GM23248 (cell line): ENCODE results near the gene MUSK. TPM values are rescaled to one million over a fixed set of nuclear protein-coding genes. Genes with fewer than 3 reads are reported as not detected.

Experiments
- DNase-seq: peaks from one replicate; pipeline ENCODE4 v3.0.0-alpha.2; 2015
- H2AFZ ChIP-seq: fragments of 200-600 bp; sonication (generic); 2 replicates; pipeline ENCODE4 v1.6.1; 2016; ENCODE audit warnings: antibody characterized with exemption
- H3F3A ChIP-seq: fragments of 200-600 bp; sonication (generic); 2 replicates; pipeline ENCODE4 v1.6.1; 2016; ENCODE audit warnings: mild to moderate bottlenecking, antibody characterized with exemption, mixed run types; ENCODE audit not compliant: insufficient read depth
- H3K27ac ChIP-seq: fragments of 200-600 bp; sonication (generic); 2 replicates; pipeline ENCODE4 v1.5.1; 2016; ENCODE audit warnings: mild to moderate bottlenecking
- H3K27me3 ChIP-seq: fragments of 200-600 bp; sonication (generic); replicated peaks from 2 replicates; pipeline ENCODE4 v1.6.1; 2016; ENCODE audit warnings: mild to moderate bottlenecking; ENCODE audit not compliant: insufficient read depth
- H3K36me3 ChIP-seq: fragments of 200-600 bp; sonication (generic); 2 replicates; pipeline ENCODE4 v1.6.1; 2016; ENCODE audit warnings: low read depth, mild to moderate bottlenecking
- H3K4me1 ChIP-seq: fragments of 200-600 bp; sonication (generic); 2 replicates; pipeline ENCODE4 v1.6.1; 2016; ENCODE audit warnings: mild to moderate bottlenecking; ENCODE audit not compliant: insufficient read depth
- H3K4me2 ChIP-seq: fragments of 200-600 bp; sonication (generic); one replicate; pipeline ENCODE4 v1.6.1; 2016; ENCODE audit warnings: mild to moderate bottlenecking; ENCODE audit not compliant: unreplicated experiment
- H3K4me3 ChIP-seq: fragments of 200-600 bp; sonication (generic); 2 replicates; pipeline ENCODE4 v1.5.1; 2016; ENCODE audit warnings: mild to moderate bottlenecking
- H3K79me2 ChIP-seq: fragments of 200-600 bp; sonication (generic); 2 replicates; pipeline ENCODE4 v1.6.1; 2016; ENCODE audit warnings: mild to moderate bottlenecking; ENCODE audit not compliant: insufficient read depth
- H3K9ac ChIP-seq: fragments of 200-600 bp; sonication (generic); 2 replicates; pipeline ENCODE4 v1.6.1; 2016; ENCODE audit warnings: mild to moderate bottlenecking
- H3K9me2 ChIP-seq: fragments of 200-600 bp; sonication (generic); 2 replicates; pipeline ENCODE4 v1.6.1; 2016; ENCODE audit warnings: mixed run types, mild to moderate bottlenecking, moderate library complexity; ENCODE audit not compliant: insufficient read depth
- H3K9me3 ChIP-seq: fragments of 200-600 bp; sonication (generic); one replicate; pipeline ENCODE4 v1.6.1; 2017; ENCODE audit warnings: low read depth
- H4K20me1 ChIP-seq: fragments of 200-600 bp; sonication (generic); 2 replicates; pipeline ENCODE4 v1.6.0; 2016; ENCODE audit not compliant: insufficient read depth
- EZH2 ChIP-seq: fragments of 200-600 bp; sonication (generic); IDR thresholded peaks from 2 replicates; pipeline ENCODE4 v1.6.1; 2018; ENCODE audit warnings: antibody characterized with exemption, mild to moderate bottlenecking; ENCODE audit not compliant: insufficient read depth, poor library complexity, severe bottlenecking
- EZH2phosphoT487 ChIP-seq: fragments of 200-600 bp; sonication (generic); IDR thresholded peaks from 2 replicates; pipeline ENCODE4 v1.6.1; 2018; ENCODE audit warnings: antibody characterized with exemption, moderate library complexity, mild to moderate bottlenecking, low read depth; ENCODE audit not compliant: insufficient read depth
- WGBS, 2 experiments: methylation state at CpG; one replicate each; pipeline ENCODE4 v1.1.6; 2015 to 2017; ENCODE audit warnings: low lambda C conversion rate in 2 of 2, low coverage in 1 of 2; ENCODE audit errors: missing lambda C conversion rate in 2 of 2; 5-methylcytosine and 5-hydroxymethylcytosine counted together
- in situ Hi-C: fragments of 300-500 bp; cut with MboI; formaldehyde crosslinking; loops from 2 replicates; pipeline ENCODE4 v1.15.0; 2020
- polyA plus RNA-seq: library from polyadenylated mRNA; unstranded; fragments of >200 nt; fragmentation: Nextera tagmentation; extraction: Ambion mirVana; gene quantifications from 2 replicates; pipeline ENCODE4 v1.2.1, GENCODE V29; 2016
- total RNA-seq: library from RNA; depleted of rRNA; stranded (reverse); fragments of >200 nt; shearing (Covaris generic); gene quantifications from 2 replicates; pipeline ENCODE4 v1.2.3, GENCODE V29; 2014

Gene MUSK
- total and polyA plus RNA-seq, 2 experiments from 2014 or later, result not detected

DNA sequence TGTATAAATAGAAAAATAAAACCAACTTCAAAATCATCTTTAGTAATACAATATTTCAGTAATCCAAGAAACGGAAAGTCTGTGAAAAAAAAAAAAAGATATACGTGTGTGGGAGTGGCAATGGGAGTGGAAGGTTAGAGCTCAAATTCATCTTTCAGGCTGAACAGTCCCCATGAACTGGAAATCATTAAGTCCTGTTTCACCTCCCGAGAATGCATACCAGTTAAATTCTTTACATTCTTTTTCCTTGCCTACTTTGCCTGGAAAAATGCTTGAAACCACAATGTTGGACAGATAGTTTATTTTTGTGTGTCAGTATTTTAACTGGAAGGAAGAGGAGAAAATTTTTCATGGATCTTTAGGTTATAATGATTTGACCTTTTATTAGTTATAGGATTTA lies 166.8 kb downstream of the MUSK start:
- Histone ChIP-seq H3K27ac (peak overlapping the region; percentile 76), H3K79me2 (no peaks in the 10 kb centered on the region), H3K36me3 (no peaks in the 10 kb centered on the region), H3K27me3 (no peaks in the 10 kb centered on the region), H3K9me2 (no peaks in the 10 kb centered on the region), H3F3A (peaks cover 18% of the 10 kb centered on the region), H4K20me1 (no peaks in the 10 kb centered on the region), H3K9me3 (no peaks in the 10 kb centered on the region), H3K4me3 (peak overlapping the region; percentile 36), H3K4me1 (peaks cover 34% of the 10 kb centered on the region), H2AFZ (no peak overlapping the region), H3K9ac (no peak overlapping the region), H3K4me2 (peak overlapping the region; percentile 74)
- TF ChIP-seq EZH2phosphoT487 (no peak), EZH2 (no peak)
- DNase-seq, result peak; percentile 85
- WGBS, 2 experiments, result 2 to 4% methylated on average over 3 of the region's 3 CpGs
- in situ Hi-C loops, result no loop called here

DNA sequence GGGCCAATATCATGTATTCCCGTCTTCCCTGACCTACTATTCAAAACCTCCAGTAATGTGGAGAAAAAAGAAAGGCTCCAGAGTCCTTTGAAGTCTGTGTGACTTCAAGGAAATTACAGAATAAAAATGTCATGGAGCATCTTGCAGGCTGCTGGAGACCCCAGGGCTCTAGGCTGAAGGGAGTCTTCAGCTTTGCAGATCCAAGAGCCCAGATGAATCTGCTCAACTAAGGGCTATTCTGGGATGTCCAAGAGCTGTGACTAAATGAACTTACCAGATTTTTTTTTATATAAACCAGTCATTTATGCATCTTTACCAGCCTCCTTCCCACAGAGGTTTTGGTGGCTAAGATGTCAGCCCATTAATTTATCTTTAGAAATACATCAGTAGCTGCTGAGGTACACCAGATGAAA lies 167.3 kb downstream of the MUSK start:
- no peak overlapping the region for H3K9ac ChIP-seq
- peaks cover 34% of the 10 kb centered on the region for H3K4me1 ChIP-seq
- TF ChIP-seq EZH2phosphoT487 (no peak), EZH2 (no peak)
- 32 to 49% methylated on average over 1 of the region's 1 CpG for WGBS, 2 experiments
- no peaks in the 10 kb centered on the region for H3K9me3 ChIP-seq
- in situ Hi-C loops, result no loop called here
- peaks cover 18% of the 10 kb centered on the region for H3F3A ChIP-seq
- H3K9me2 ChIP-seq, result no peaks in the 10 kb centered on the region
- peak overlapping the region; percentile 74 for H3K4me2 ChIP-seq
- peak overlapping the region; percentile 76 for H3K27ac ChIP-seq
- H3K36me3 ChIP-seq, result no peaks in the 10 kb centered on the region
- H3K4me3 ChIP-seq, result peak overlapping the region; percentile 36
- no peaks in the 10 kb centered on the region for H3K79me2 ChIP-seq
- no peaks in the 10 kb centered on the region for H3K27me3 ChIP-seq
- H4K20me1 ChIP-seq, result no peaks in the 10 kb centered on the region
- peak; percentile 61 for DNase-seq
- no peak overlapping the region for H2AFZ ChIP-seq

DNA sequence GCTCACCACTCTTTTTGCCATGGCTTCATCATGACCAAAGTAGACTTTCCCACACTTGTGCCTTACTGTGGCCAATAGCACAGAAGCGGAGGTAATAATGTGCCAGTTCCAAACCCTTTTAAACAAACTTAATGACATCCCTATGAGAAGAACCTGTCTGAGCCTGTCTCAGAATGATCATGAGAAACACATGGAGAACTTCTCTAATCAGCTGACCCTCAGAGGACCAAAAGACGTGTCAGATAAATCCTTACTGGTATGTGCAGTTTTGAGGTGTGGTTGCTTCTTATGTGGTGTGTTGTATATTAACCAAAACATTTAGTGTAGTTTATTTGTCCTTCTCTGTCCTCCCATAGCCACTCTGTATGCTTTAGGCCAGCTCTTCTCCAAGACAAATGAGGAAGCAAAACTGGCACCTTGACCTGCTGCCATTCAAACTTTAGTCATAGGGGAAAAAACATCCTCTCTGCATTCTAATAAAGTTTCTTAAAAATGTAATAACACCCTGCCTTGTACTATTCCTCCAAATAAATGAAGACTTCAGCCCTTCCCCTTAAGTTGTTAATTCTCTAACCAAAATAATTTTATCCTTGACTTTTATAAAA lies 168.9 kb downstream of the MUSK start:
- in situ Hi-C loops, result no loop called here
- H3K9ac ChIP-seq, result no peak overlapping the region

DNA sequence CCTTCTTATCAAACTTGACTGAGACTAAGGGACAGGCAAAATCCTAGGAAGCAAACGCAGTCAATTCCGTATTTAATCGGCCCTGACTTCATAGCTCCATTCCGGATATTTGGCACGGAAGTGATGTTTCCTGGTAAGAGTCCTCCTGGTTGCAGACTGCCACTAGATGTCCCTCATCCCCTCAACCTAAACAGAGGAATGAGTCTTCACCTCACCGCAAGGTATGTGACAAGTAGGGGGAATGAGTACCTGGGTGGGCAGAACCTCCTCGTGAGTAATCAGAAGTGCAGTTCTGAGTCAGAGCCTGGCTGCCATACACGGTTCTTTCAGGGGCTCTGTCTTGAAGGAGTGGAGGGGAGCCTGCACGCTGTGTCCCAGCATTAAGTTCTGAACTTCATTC lies 173.6 kb downstream of the MUSK start:
- no peak overlapping the region for H3K4me2 ChIP-seq
- WGBS, 2 experiments, result 91 to 92% methylated on average over 9 of the region's 9 CpGs

More for the DNA sequence above, 168.9 kb downstream of the MUSK start:
- Histone ChIP-seq H3K4me1 (peaks cover 33% of the 10 kb centered on the region), H3K27me3 (no peaks in the 10 kb centered on the region), H2AFZ (no peak overlapping the region), H4K20me1 (no peaks in the 10 kb centered on the region), H3K4me3 (no peak overlapping the region), H3K36me3 (no peaks in the 10 kb centered on the region), H3K79me2 (no peaks in the 10 kb centered on the region), H3F3A (peaks cover 18% of the 10 kb centered on the region), H3K4me2 (no peak overlapping the region), H3K27ac (no peak overlapping the region), H3K9me2 (no peaks in the 10 kb centered on the region), H3K9me3 (no peaks in the 10 kb centered on the region)
- no peak for DNase-seq
- WGBS, 2 experiments, result 95% methylated on average over 2 of the region's 2 CpGs
- TF ChIP-seq EZH2, result no peak
- TF ChIP-seq EZH2phosphoT487, result no peak

More for the DNA sequence above, 173.6 kb downstream of the MUSK start:
- Histone ChIP-seq H3K36me3 (no peaks in the 10 kb centered on the region), H3K79me2 (no peaks in the 10 kb centered on the region), H3K9me2 (no peaks in the 10 kb centered on the region), H3K27me3 (no peaks in the 10 kb centered on the region), H2AFZ (no peak overlapping the region), H4K20me1 (no peaks in the 10 kb centered on the region), H3K9ac (no peak overlapping the region), H3K4me3 (no peak overlapping the region), H3K4me1 (peaks cover 10% of the 10 kb centered on the region; the same call in 1 of the 2 replicates), H3K9me3 (no peaks in the 10 kb centered on the region), H3F3A (no peaks in the 10 kb centered on the region), H3K27ac (no peak overlapping the region)
- in situ Hi-C loops, result no loop called here
- DNase-seq, result no peak
- no peak for TF ChIP-seq EZH2
- TF ChIP-seq EZH2phosphoT487, result no peak
